ENCODE data around the gene ERBB4.

The ERBB4 gene

GRCh38 chr2:211944572-211944971, 594.0 kb downstream of the ERBB4 start:
- no peaks in the 10 kb centered on the region for H3K9me3 Mint-ChIP-seq
- no peak overlapping the region for H3K27ac Mint-ChIP-seq
- CTCF ChIA-PET: no interaction called here
- H3K36me3 Mint-ChIP-seq: no peaks in the 10 kb centered on the region
- no peak overlapping the region for H3K4me3 Mint-ChIP-seq
- no peaks in the 10 kb centered on the region for H3K27me3 Mint-ChIP-seq
- no peak for DNase-seq
- H3K4me1 Mint-ChIP-seq: no peaks in the 10 kb centered on the region

DNA sequence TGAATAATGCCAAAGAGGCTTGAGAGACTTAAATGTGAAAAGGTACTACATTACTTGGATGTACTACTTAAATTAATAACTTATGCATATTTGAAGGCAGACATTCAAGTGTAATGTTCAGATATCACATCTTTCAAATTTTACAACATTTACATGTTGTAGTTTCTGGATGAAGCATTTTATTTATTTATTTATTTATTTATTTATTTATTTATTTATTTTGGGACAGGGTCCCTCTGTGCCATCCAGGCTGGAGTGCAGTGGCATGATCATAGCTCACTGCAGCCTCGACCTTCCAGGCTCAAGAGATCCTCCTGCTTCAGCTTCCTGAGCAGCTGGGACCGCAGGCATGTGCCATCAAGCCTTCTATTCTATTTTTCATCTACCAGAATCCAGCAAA, 596.4 kb downstream of the ERBB4 start:
- Mint-ChIP-seq H3K9me3 (no peaks in the 10 kb centered on the region), H3K4me1 (no peaks in the 10 kb centered on the region), H3K27ac (no peak overlapping the region), H3K27me3 (no peaks in the 10 kb centered on the region), H3K4me3 (no peak overlapping the region), H3K36me3 (no peaks in the 10 kb centered on the region)
- DNase-seq: no peak
- CTCF ChIA-PET: no interaction called here

GRCh38 chr2:211941216-211941747, 597.3 kb downstream of the ERBB4 start:
- CTCF ChIA-PET: no interaction called here
- Mint-ChIP-seq H3K27me3 (no peaks in the 10 kb centered on the region), H3K9me3 (no peaks in the 10 kb centered on the region), H3K27ac (no peak overlapping the region), H3K36me3 (no peaks in the 10 kb centered on the region), H3K4me3 (no peak overlapping the region), H3K4me1 (no peaks in the 10 kb centered on the region)
- DNase-seq: no peak

DNA sequence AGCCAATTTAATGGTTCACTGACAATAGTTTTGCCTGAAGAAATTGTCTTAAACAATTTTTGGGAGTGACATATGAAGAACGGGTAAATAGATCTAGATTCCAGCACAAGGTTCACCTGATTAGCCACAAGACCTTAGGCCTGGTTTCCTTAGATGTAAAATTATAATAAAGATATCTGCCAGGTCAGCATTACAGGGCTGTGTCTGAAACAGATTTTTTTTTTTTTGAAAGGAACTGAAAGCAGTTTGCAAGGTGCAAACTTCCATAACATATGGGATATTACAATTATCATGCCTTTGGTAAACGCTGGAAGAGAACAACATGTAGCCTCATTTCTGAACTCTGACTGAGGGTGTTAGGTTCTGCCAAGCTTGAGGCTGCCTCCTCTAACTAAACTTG, 599.4 kb downstream of the ERBB4 start:
- Mint-ChIP-seq H3K9me3 (no peaks in the 10 kb centered on the region), H3K4me3 (no peak overlapping the region), H3K27me3 (no peaks in the 10 kb centered on the region), H3K4me1 (no peaks in the 10 kb centered on the region), H3K36me3 (no peaks in the 10 kb centered on the region), H3K27ac (no peak overlapping the region)
- CTCF ChIA-PET: no interaction called here
- DNase-seq: no peak

GRCh38 chr2:211934811-211935210, 603.8 kb downstream of the ERBB4 start:
- H3K27ac Mint-ChIP-seq: no peak overlapping the region
- H3K9me3 Mint-ChIP-seq: no peaks in the 10 kb centered on the region
- H3K4me3 Mint-ChIP-seq: no peak overlapping the region
- no peak for DNase-seq
- no peaks in the 10 kb centered on the region for H3K27me3 Mint-ChIP-seq
- no peaks in the 10 kb centered on the region for H3K36me3 Mint-ChIP-seq
- CTCF ChIA-PET: interaction anchor here (0.6 kb wide), 1 partner anchor 88 kb away, joined by 3 read pairs; no protein-coding TSS in a partner anchor
- no peaks in the 10 kb centered on the region for H3K4me1 Mint-ChIP-seq

DNA sequence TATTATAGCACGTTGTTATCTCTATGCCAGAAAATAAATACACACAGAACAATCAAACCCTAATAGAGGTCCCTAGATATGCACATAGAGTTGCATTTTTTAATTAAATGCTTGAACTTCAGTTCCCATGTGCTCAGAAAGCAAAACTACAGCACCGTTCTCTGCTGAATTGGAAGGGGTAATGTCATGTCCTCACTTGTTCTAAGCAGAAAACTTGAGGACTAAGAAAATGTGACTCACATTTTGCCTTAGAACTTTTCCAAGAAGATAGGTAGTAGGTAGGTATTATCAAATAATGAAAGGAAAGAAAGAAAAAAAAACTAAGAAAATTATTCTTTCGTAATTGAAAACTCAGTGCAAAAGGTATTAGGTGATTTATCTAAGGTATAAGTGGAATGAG, 607.3 kb downstream of the ERBB4 start:
- H3K27ac Mint-ChIP-seq: no peak overlapping the region
- H3K36me3 Mint-ChIP-seq: no peaks in the 10 kb centered on the region
- H3K27me3 Mint-ChIP-seq: no peaks in the 10 kb centered on the region
- no peak overlapping the region for H3K4me3 Mint-ChIP-seq
- no peak for DNase-seq
- H3K9me3 Mint-ChIP-seq: no peaks in the 10 kb centered on the region
- no peaks in the 10 kb centered on the region for H3K4me1 Mint-ChIP-seq
- CTCF ChIA-PET: no interaction called here

GRCh38 chr2:211930331-211930730, 608.3 kb downstream of the ERBB4 start:
- H3K27me3 Mint-ChIP-seq: no peaks in the 10 kb centered on the region
- no peak overlapping the region for H3K27ac Mint-ChIP-seq
- H3K9me3 Mint-ChIP-seq: no peaks in the 10 kb centered on the region
- H3K4me3 Mint-ChIP-seq: no peak overlapping the region
- H3K4me1 Mint-ChIP-seq: no peaks in the 10 kb centered on the region
- DNase-seq: no peak
- CTCF ChIA-PET: no interaction called here
- no peaks in the 10 kb centered on the region for H3K36me3 Mint-ChIP-seq

- Mint-ChIP-seq H3K27me3 (no peaks in the 10 kb centered on the region), H3K4me3 (no peak overlapping the region), H3K4me1 (no peaks in the 10 kb centered on the region), H3K36me3 (no peaks in the 10 kb centered on the region), H3K9me3 (no peaks in the 10 kb centered on the region), H3K27ac (no peak overlapping the region)
- CTCF ChIA-PET: no interaction called here
- DNase-seq: no peak
These were observed 610.4 kb downstream of the ERBB4 start for GRCh38 chr2:211928201-211928600.

DNA sequence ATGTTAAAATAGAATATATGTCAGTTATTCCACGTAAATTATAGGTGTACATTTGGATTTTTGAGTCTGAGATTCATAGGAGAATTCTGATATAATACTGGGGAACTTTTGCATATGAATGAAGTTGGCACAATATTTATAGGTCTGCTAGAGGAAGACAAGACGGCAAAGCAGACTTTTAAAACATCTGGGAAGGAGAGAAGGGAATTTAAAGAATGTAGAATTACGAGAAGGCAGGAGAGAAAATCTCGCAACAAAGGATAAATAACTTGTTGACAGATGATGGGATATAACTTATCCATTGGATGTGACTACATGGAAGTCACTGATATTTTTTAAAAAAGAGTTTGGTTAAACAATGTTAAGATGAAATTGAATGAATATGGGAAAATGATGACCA, 615.6 kb downstream of the ERBB4 start:
- Mint-ChIP-seq H3K9me3 (peaks cover 2% of the 10 kb centered on the region), H3K27ac (no peak overlapping the region), H3K4me1 (no peaks in the 10 kb centered on the region), H3K27me3 (no peaks in the 10 kb centered on the region), H3K36me3 (no peaks in the 10 kb centered on the region), H3K4me3 (no peak overlapping the region)
- CTCF ChIA-PET: no interaction called here
- no peak for DNase-seq

- CTCF ChIA-PET: no interaction called here
- no peaks in the 10 kb centered on the region for H3K36me3 Mint-ChIP-seq
- no peak for DNase-seq
- H3K27me3 Mint-ChIP-seq: no peaks in the 10 kb centered on the region
- H3K4me3 Mint-ChIP-seq: no peak overlapping the region
- H3K4me1 Mint-ChIP-seq: no peaks in the 10 kb centered on the region
- H3K27ac Mint-ChIP-seq: no peak overlapping the region
- no peaks in the 10 kb centered on the region for H3K9me3 Mint-ChIP-seq
These were observed 634.6 kb downstream of the ERBB4 start for GRCh38 chr2:211903961-211904360.

DNA sequence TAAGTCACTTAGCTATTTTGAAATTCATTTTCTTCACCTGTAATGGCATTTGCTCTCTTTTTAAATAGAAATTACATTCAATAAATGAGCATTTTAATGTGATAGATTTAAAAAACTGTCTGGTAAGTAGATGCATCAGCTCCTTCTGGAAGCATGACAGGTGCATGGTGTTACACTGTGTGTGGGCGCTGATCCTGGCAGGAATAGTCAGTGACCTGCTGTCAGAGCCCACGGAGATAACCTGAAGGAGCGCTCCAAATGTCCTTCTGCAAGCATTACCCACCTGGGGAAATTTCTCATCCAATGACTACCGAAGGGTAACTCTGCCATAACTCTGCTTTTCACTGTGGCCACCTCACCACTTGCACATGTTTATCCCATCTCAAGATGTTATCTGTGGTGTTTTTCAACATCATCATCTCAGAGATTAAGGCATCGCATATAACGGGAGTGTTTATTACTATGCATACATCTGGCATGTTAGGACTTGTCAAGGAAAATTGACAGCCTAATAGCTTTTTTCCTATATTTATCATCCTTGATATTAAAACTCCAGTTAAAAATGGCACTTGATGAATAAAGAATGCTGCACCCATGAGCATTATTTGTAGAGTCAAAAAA, 637.3 kb downstream of the ERBB4 start:
- no peaks in the 10 kb centered on the region for H3K27me3 Mint-ChIP-seq

GRCh38 chr2:211900518-211900917, 638.1 kb downstream of the ERBB4 start:
- Mint-ChIP-seq H3K4me3 (no peak overlapping the region), H3K27ac (no peak overlapping the region), H3K27me3 (no peaks in the 10 kb centered on the region), H3K36me3 (no peaks in the 10 kb centered on the region), H3K9me3 (no peaks in the 10 kb centered on the region), H3K4me1 (no peaks in the 10 kb centered on the region)
- no peak for DNase-seq
- CTCF ChIA-PET: no interaction called here

More for the DNA sequence above, 637.3 kb downstream of the ERBB4 start:
- Mint-ChIP-seq H3K4me3 (no peak overlapping the region), H3K36me3 (no peaks in the 10 kb centered on the region), H3K9me3 (no peaks in the 10 kb centered on the region), H3K4me1 (no peaks in the 10 kb centered on the region), H3K27ac (no peak overlapping the region)
- CTCF ChIA-PET: no interaction called here
- DNase-seq: no peak

GRCh38 chr2:211900000-211900399, 638.6 kb downstream of the ERBB4 start:
- no peaks in the 10 kb centered on the region for H3K4me1 Mint-ChIP-seq
- H3K4me3 Mint-ChIP-seq: no peak overlapping the region
- CTCF ChIA-PET: no interaction called here

DNA sequence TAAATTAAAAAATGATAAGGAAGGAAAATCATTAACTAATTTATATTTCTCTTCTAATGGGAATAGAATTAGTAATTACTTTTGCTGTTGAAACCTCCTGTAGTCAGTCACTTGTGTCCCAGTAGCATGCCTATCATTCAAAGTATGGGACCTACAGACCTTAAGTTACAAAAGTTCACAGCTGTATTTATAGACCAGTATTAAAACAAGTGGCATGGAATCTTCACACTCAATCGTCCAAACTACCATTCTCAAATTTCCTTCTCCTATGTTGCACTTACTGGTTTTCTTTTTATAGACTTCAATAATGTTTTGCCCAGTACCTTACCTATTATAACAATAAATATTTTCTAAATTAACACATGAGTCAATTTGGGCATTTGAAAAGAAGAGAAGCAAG, 639.9 kb downstream of the ERBB4 start:
- no peaks in the 10 kb centered on the region for H3K36me3 Mint-ChIP-seq
- no peaks in the 10 kb centered on the region for H3K4me1 Mint-ChIP-seq
- DNase-seq: no peak
- no peaks in the 10 kb centered on the region for H3K27me3 Mint-ChIP-seq
- no peaks in the 10 kb centered on the region for H3K9me3 Mint-ChIP-seq
- no peak overlapping the region for H3K4me3 Mint-ChIP-seq
- CTCF ChIA-PET: no interaction called here
- H3K27ac Mint-ChIP-seq: no peak overlapping the region

More at GRCh38 chr2:211900000-211900399, 638.6 kb downstream of the ERBB4 start:
- no peak overlapping the region for H3K27ac Mint-ChIP-seq
- no peak for DNase-seq
- no peaks in the 10 kb centered on the region for H3K27me3 Mint-ChIP-seq
- no peaks in the 10 kb centered on the region for H3K36me3 Mint-ChIP-seq
- no peaks in the 10 kb centered on the region for H3K9me3 Mint-ChIP-seq

GRCh38 chr2:211881449-211881848, 657.2 kb downstream of the ERBB4 start:
- Mint-ChIP-seq H3K27me3 (no peaks in the 10 kb centered on the region), H3K36me3 (no peaks in the 10 kb centered on the region), H3K4me3 (no peak overlapping the region), H3K4me1 (no peaks in the 10 kb centered on the region), H3K27ac (no peak overlapping the region), H3K9me3 (peaks cover 3% of the 10 kb centered on the region)
- DNase-seq: no peak
- CTCF ChIA-PET: no interaction called here

GRCh38 chr2:211879323-211879722, 659.3 kb downstream of the ERBB4 start:
- Mint-ChIP-seq H3K36me3 (no peaks in the 10 kb centered on the region), H3K27ac (no peak overlapping the region), H3K4me1 (no peaks in the 10 kb centered on the region), H3K9me3 (peaks cover 3% of the 10 kb centered on the region), H3K4me3 (no peak overlapping the region), H3K27me3 (no peaks in the 10 kb centered on the region)
- CTCF ChIA-PET: no interaction called here
- no peak for DNase-seq

Measured in activated naive CD4-positive, alpha-beta T cell treated with anti-CD3 and anti-CD28 coated beads, Interleukin-2, amount 10 ng/mL, durations not matched to agents 7 days and 5 days (primary cell).